Measurements from ENCODE around the gene NUDT14. TPM values are rescaled to one million over a fixed set of nuclear protein-coding genes. Genes with fewer than 3 reads are reported as not detected.

The NUDT14 gene
- total RNA-seq (10 to 100 TPM; 10.8 to 15.4 TPM), total RNA-seq (4.1 to 9.2 reads per million in 2 donors)

GRCh38 chr14:105180592-105181548 lies at the start of gene NUDT14:
Gene NUDT14 (minus strand): TSS chr14:105181312. CDS start chr14:105181209, 103 bp downstream.
- Mint-ChIP-seq H3K27me3 (no peaks in the 10 kb centered on the region), H3K36me3 (ENCODE audit: low read depth) (no peaks in the 10 kb centered on the region), H3K4me3 (peak within 1 kb of the TSS; percentile 82), H3K27ac (no peak within 1 kb of the TSS), H3K4me1 (peaks cover 3% of the 10 kb centered on the region)
- H3K9me3 ChIP-seq (ENCODE audit: control insufficient read depth, low read length, poor library complexity, severe bottlenecking): no peaks in the 10 kb centered on the region
- DNase-seq (peak; percentile 81 to 89 (median 82)), ATAC-seq (peak; percentile 93)

GRCh38 chr14:105229099-105229655 lies 48.1 kb upstream of the NUDT14 start:
- H3K36me3 Mint-ChIP-seq (ENCODE audit: low read depth): peaks cover 2% of the 10 kb centered on the region

GRCh38 chr14:105228562-105228961 lies 47.5 kb upstream of the NUDT14 start:
- peaks cover 2% of the 10 kb centered on the region for H3K36me3 Mint-ChIP-seq (ENCODE audit: low read depth)
- ATAC-seq: no peak
- no peaks in the 10 kb centered on the region for H3K9me3 ChIP-seq (ENCODE audit: control insufficient read depth, low read length, poor library complexity, severe bottlenecking)
- H3K27me3 Mint-ChIP-seq: no peaks in the 10 kb centered on the region
- no peaks in the 10 kb centered on the region for H3K4me1 Mint-ChIP-seq
- peak overlapping the region; percentile 4 for H3K27ac Mint-ChIP-seq
- no peak overlapping the region for H3K4me3 Mint-ChIP-seq
- DNase-seq: no peak

More at GRCh38 chr14:105229099-105229655, 48.1 kb upstream of the NUDT14 start:
- H3K27ac Mint-ChIP-seq: peak overlapping the region; percentile 4
- DNase-seq (no peak), ATAC-seq (no peak)
- no peaks in the 10 kb centered on the region for H3K4me1 Mint-ChIP-seq
- no peak overlapping the region for H3K4me3 Mint-ChIP-seq
- H3K9me3 ChIP-seq (ENCODE audit: control insufficient read depth, low read length, poor library complexity, severe bottlenecking): no peaks in the 10 kb centered on the region
- no peaks in the 10 kb centered on the region for H3K27me3 Mint-ChIP-seq

GRCh38 chr14:105227346-105227745 lies 46.2 kb upstream of the NUDT14 start:
- Mint-ChIP-seq H3K36me3 (ENCODE audit: low read depth) (peaks cover 6% of the 10 kb centered on the region), H3K4me1 (no peaks in the 10 kb centered on the region), H3K4me3 (no peak overlapping the region), H3K27me3 (no peaks in the 10 kb centered on the region), H3K27ac (no peak overlapping the region)
- ATAC-seq: no peak
- H3K9me3 ChIP-seq (ENCODE audit: control insufficient read depth, low read length, poor library complexity, severe bottlenecking): no peaks in the 10 kb centered on the region
- DNase-seq: no peak

GRCh38 chr14:105226198-105226597 lies 45.1 kb upstream of the NUDT14 start:
- H3K36me3 Mint-ChIP-seq (ENCODE audit: low read depth): peaks cover 6% of the 10 kb centered on the region

GRCh38 chr14:105224845-105225570 lies 43.9 kb upstream of the NUDT14 start:
- DNase-seq: no peak
- H3K36me3 Mint-ChIP-seq (ENCODE audit: low read depth): peaks cover 6% of the 10 kb centered on the region

More at GRCh38 chr14:105226198-105226597, 45.1 kb upstream of the NUDT14 start:
- no peaks in the 10 kb centered on the region for H3K4me1 Mint-ChIP-seq
- no peaks in the 10 kb centered on the region for H3K9me3 ChIP-seq (ENCODE audit: control insufficient read depth, low read length, poor library complexity, severe bottlenecking)
- H3K27ac Mint-ChIP-seq: no peak overlapping the region
- DNase-seq: no peak
- H3K4me3 Mint-ChIP-seq: no peak overlapping the region
- H3K27me3 Mint-ChIP-seq: no peaks in the 10 kb centered on the region
- no peak for ATAC-seq

GRCh38 chr14:105223770-105224544 lies 42.8 kb upstream of the NUDT14 start:
- Mint-ChIP-seq H3K4me3 (no peak overlapping the region), H3K4me1 (no peaks in the 10 kb centered on the region), H3K27ac (no peak overlapping the region), H3K36me3 (ENCODE audit: low read depth) (peaks cover 12% of the 10 kb centered on the region), H3K27me3 (no peaks in the 10 kb centered on the region)
- H3K9me3 ChIP-seq (ENCODE audit: control insufficient read depth, low read length, poor library complexity, severe bottlenecking): no peaks in the 10 kb centered on the region
- DNase-seq (no peak), ATAC-seq (no peak)

More at GRCh38 chr14:105224845-105225570, 43.9 kb upstream of the NUDT14 start:
- H3K27me3 Mint-ChIP-seq: no peaks in the 10 kb centered on the region
- no peak for ATAC-seq
- peak overlapping the region; percentile 3 for H3K27ac Mint-ChIP-seq
- no peaks in the 10 kb centered on the region for H3K4me1 Mint-ChIP-seq
- no peak overlapping the region for H3K4me3 Mint-ChIP-seq
- H3K9me3 ChIP-seq (ENCODE audit: control insufficient read depth, low read length, poor library complexity, severe bottlenecking): no peaks in the 10 kb centered on the region

GRCh38 chr14:105223260-105223659 lies 42.1 kb upstream of the NUDT14 start:
- no peaks in the 10 kb centered on the region for H3K4me1 Mint-ChIP-seq
- H3K36me3 Mint-ChIP-seq (ENCODE audit: low read depth): peaks cover 13% of the 10 kb centered on the region
- DNase-seq (no peak), ATAC-seq (no peak)
- H3K9me3 ChIP-seq (ENCODE audit: control insufficient read depth, low read length, poor library complexity, severe bottlenecking): no peaks in the 10 kb centered on the region
- H3K4me3 Mint-ChIP-seq: no peak overlapping the region
- no peaks in the 10 kb centered on the region for H3K27me3 Mint-ChIP-seq
- no peak overlapping the region for H3K27ac Mint-ChIP-seq

GRCh38 chr14:105221598-105222178 lies 40.6 kb upstream of the NUDT14 start:
- H3K9me3 ChIP-seq (ENCODE audit: control insufficient read depth, low read length, poor library complexity, severe bottlenecking): no peaks in the 10 kb centered on the region
- Mint-ChIP-seq H3K4me3 (no peak overlapping the region), H3K4me1 (no peaks in the 10 kb centered on the region), H3K27ac (peak overlapping the region; percentile 9), H3K36me3 (ENCODE audit: low read depth) (peaks cover 13% of the 10 kb centered on the region), H3K27me3 (no peaks in the 10 kb centered on the region)
- ATAC-seq (no peak), DNase-seq (no peak)

- ATAC-seq: no peak
- H3K27me3 Mint-ChIP-seq: no peaks in the 10 kb centered on the region
- H3K27ac Mint-ChIP-seq: no peak overlapping the region
- no peaks in the 10 kb centered on the region for H3K9me3 ChIP-seq (ENCODE audit: control insufficient read depth, low read length, poor library complexity, severe bottlenecking)
- H3K36me3 Mint-ChIP-seq (ENCODE audit: low read depth): peaks cover 13% of the 10 kb centered on the region
- no peak for DNase-seq
- no peak overlapping the region for H3K4me3 Mint-ChIP-seq
- H3K4me1 Mint-ChIP-seq: no peaks in the 10 kb centered on the region
Measured at GRCh38 chr14:105220699-105221597, 39.8 kb upstream of the NUDT14 start.

GRCh38 chr14:105219753-105220152 lies 38.6 kb upstream of the NUDT14 start:
- Mint-ChIP-seq H3K4me1 (peaks cover 3% of the 10 kb centered on the region), H3K4me3 (no peak overlapping the region), H3K36me3 (ENCODE audit: low read depth) (peaks cover 13% of the 10 kb centered on the region), H3K27me3 (no peaks in the 10 kb centered on the region), H3K27ac (no peak overlapping the region)
- no peak for ATAC-seq
- no peaks in the 10 kb centered on the region for H3K9me3 ChIP-seq (ENCODE audit: control insufficient read depth, low read length, poor library complexity, severe bottlenecking)
- DNase-seq: no peak

Measured in T-helper 17 cell (primary cell).